ENCODE results near the gene LYPD6B.

- no peak for TF ChIP-seq CTCF (IDR thresholded peaks at IDR 0.05; ENCODE audit: insufficient read depth, low read length, poor library complexity, severe bottlenecking)
- no peak for TF ChIP-seq EZH2phosphoT487 (conservative IDR thresholded peaks at IDR 0.05; ENCODE audit: low read length)
Measured at GRCh38 chr2:148998831-148999200, 39.7 kb upstream of the LYPD6B start.
